NCI-H345 treated with DMSO at 0.1 percent for 48 hours (cell line): Measurements from ENCODE around the gene MAN2A1.
"Not testable (repeated sequence)": the region's sequence is repeated elsewhere in the genome, so short reads cannot be mapped to it uniquely, and the experiment has no call there.

ENCODE experiments used
- DNase-seq: peaks from one replicate; lab custom pipeline; 2025; ENCODE audit not compliant: unreplicated experiment; lab: John Stamatoyannopoulos, UW

The MAN2A1 gene

GRCh38 chr5:109862301-109862700 is 172.6 kb downstream of the MAN2A1 start:
- no peak for DNase-seq

GRCh38 chr5:109863752-109864151 is 174.0 kb downstream of the MAN2A1 start:
- no peak for DNase-seq

- DNase-seq: no peak
These were observed 175.9 kb downstream of the MAN2A1 start for GRCh38 chr5:109865637-109866036.

- no peak for DNase-seq
These were observed 176.3 kb downstream of the MAN2A1 start for GRCh38 chr5:109866051-109866450.

- DNase-seq: no peak
These were observed 179.0 kb downstream of the MAN2A1 start for GRCh38 chr5:109868737-109869136.

GRCh38 chr5:109873687-109874086 is 184.0 kb downstream of the MAN2A1 start:
- no peak for DNase-seq

- DNase-seq: no peak
These were observed 184.4 kb downstream of the MAN2A1 start for GRCh38 chr5:109874108-109874507.

GRCh38 chr5:109876030-109876725 is 186.5 kb downstream of the MAN2A1 start:
- no peak for DNase-seq

- DNase-seq: no peak
These were observed 187.4 kb downstream of the MAN2A1 start for GRCh38 chr5:109876941-109877669.

- no peak for DNase-seq
These were observed 187.9 kb downstream of the MAN2A1 start for GRCh38 chr5:109877670-109878045.

- DNase-seq: no peak
These were observed 189.2 kb downstream of the MAN2A1 start for GRCh38 chr5:109878887-109879286.

- no peak for DNase-seq
These were observed 191.4 kb downstream of the MAN2A1 start for GRCh38 chr5:109880907-109881685.

- no peak for DNase-seq
These were observed 192.8 kb downstream of the MAN2A1 start for GRCh38 chr5:109882546-109882945.

GRCh38 chr5:109884676-109885075 is 194.9 kb downstream of the MAN2A1 start:
- no peak for DNase-seq

- DNase-seq: no peak
These were observed 195.5 kb downstream of the MAN2A1 start for GRCh38 chr5:109885205-109885604.

GRCh38 chr5:109888989-109889388 is 199.3 kb downstream of the MAN2A1 start:
- DNase-seq: no peak

GRCh38 chr5:109893271-109893670 is 203.5 kb downstream of the MAN2A1 start:
- DNase-seq: not testable (repeated sequence)

- no peak for DNase-seq
These were observed 208.8 kb downstream of the MAN2A1 start for GRCh38 chr5:109898269-109899162.

GRCh38 chr5:109899163-109899535 is 209.4 kb downstream of the MAN2A1 start:
- no peak for DNase-seq

- no peak for DNase-seq
These were observed 210.7 kb downstream of the MAN2A1 start for GRCh38 chr5:109900461-109900860.
